Measurements from ENCODE around the gene RBBP8. TPM values are rescaled to one million over a fixed set of nuclear protein-coding genes. Genes with fewer than 3 reads are reported as not detected.

Gene RBBP8
- total RNA-seq, 1 experiment from 2014 or later: 33.3 TPM

DNA sequence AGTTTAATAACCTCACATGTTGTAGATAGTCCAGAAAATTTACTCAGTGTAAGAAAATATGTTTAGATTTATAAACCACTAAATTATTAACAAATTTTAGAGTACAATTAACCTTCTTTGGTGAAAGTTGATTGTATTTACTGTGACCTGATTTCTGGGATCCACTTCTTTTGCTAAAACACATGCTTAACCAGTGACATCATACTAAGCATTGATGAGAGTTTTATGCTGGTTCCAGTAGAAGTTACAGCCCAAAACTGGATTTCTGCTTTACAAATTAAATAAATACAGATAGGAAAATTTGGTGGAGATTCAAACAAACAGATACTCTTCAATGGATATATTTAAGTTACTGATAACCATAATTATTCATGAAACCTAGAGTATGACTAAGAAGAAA lies 40.9 kb downstream of the RBBP8 start:
- Mint-ChIP-seq H3K4me1 (no peaks in the 10 kb centered on the region), H3K36me3 (peaks cover 4% of the 10 kb centered on the region; the same call in 1 of the 2 replicates), H3K27me3 (ENCODE audit: low read depth) (no peaks in the 10 kb centered on the region), H3K9me3 (no peaks in the 10 kb centered on the region), H3K27ac (no peak overlapping the region), H3K4me3 (no peak overlapping the region)
- no peak for DNase-seq (ENCODE audit: low spot score)
- TF ChIP-seq ATF3 (CRISPR knock-in tag; conservative IDR thresholded peaks at IDR 0.05) (no peak), FOXJ3 (CRISPR knock-in tag; IDR thresholded peaks at IDR 0.05; ENCODE audit: borderline replicate concordance) (no peak), FOXP4 (CRISPR knock-in tag; IDR thresholded peaks at IDR 0.05) (no peak), ZNF138 (CRISPR knock-in tag; conservative IDR thresholded peaks at IDR 0.05) (no peak), TEAD1 (CRISPR knock-in tag; IDR thresholded peaks at IDR 0.05) (no peak), ZNF396 (CRISPR knock-in tag; IDR thresholded peaks at IDR 0.05; ENCODE audit: borderline replicate concordance) (no peak), SP1 (CRISPR knock-in tag; conservative IDR thresholded peaks at IDR 0.05) (no peak), HMGA2 (CRISPR knock-in tag; IDR thresholded peaks at IDR 0.05) (no peak), ZNF671 (CRISPR knock-in tag; IDR thresholded peaks at IDR 0.05) (no peak), AFF4 (CRISPR knock-in tag; IDR thresholded peaks at IDR 0.05; ENCODE audit: borderline replicate concordance) (no peak), JAZF1 (CRISPR knock-in tag; IDR thresholded peaks at IDR 0.05) (no peak), ZBTB21 (CRISPR knock-in tag; IDR thresholded peaks at IDR 0.05; ENCODE audit: borderline replicate concordance) (no peak), CREB1 (CRISPR knock-in tag; IDR thresholded peaks at IDR 0.05) (no peak)
- TF ChIP-seq, protein P1, sequence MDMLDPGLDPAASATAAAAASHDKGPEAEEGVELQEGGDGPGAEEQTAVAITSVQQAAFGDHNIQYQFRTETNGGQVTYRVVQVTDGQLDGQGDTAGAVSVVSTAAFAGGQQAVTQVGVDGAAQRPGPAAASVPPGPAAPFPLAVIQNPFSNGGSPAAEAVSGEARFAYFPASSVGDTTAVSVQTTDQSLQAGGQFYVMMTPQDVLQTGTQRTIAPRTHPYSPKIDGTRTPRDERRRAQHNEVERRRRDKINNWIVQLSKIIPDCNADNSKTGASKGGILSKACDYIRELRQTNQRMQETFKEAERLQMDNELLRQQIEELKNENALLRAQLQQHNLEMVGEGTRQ (CRISPR knock-in tag; IDR thresholded peaks at IDR 0.05): no peak
- TF ChIP-seq, protein P2, sequence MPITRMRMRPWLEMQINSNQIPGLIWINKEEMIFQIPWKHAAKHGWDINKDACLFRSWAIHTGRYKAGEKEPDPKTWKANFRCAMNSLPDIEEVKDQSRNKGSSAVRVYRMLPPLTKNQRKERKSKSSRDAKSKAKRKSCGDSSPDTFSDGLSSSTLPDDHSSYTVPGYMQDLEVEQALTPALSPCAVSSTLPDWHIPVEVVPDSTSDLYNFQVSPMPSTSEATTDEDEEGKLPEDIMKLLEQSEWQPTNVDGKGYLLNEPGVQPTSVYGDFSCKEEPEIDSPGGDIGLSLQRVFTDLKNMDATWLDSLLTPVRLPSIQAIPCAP (CRISPR knock-in tag; IDR thresholded peaks at IDR 0.05): no peak
- TF ChIP-seq, protein P3, sequence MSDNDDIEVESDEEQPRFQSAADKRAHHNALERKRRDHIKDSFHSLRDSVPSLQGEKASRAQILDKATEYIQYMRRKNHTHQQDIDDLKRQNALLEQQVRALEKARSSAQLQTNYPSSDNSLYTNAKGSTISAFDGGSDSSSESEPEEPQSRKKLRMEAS (CRISPR knock-in tag; IDR thresholded peaks at IDR 0.05): no peak
- TF ChIP-seq, protein P4, sequence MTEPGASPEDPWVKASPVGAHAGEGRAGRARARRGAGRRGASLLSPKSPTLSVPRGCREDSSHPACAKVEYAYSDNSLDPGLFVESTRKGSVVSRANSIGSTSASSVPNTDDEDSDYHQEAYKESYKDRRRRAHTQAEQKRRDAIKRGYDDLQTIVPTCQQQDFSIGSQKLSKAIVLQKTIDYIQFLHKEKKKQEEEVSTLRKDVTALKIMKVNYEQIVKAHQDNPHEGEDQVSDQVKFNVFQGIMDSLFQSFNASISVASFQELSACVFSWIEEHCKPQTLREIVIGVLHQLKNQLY (CRISPR knock-in tag; IDR thresholded peaks at IDR 0.05): no peak
- no peak for ATAC-seq
- CTCF ChIA-PET: no interaction called here
- POLR2A ChIA-PET: no interaction called here

GRCh38 chr18:22974707-22975106 lies 41.6 kb downstream of the RBBP8 start:
- H3K27ac Mint-ChIP-seq: no peak overlapping the region
- no peak for DNase-seq (ENCODE audit: low spot score)
- POLR2A ChIA-PET: no interaction called here
- H3K36me3 Mint-ChIP-seq: peaks cover 4% of the 10 kb centered on the region; the same call in 1 of the 2 replicates
- ATAC-seq: no peak
- no peak overlapping the region for H3K4me3 Mint-ChIP-seq
- H3K4me1 Mint-ChIP-seq: no peaks in the 10 kb centered on the region
- CTCF ChIA-PET: no interaction called here
- H3K27me3 Mint-ChIP-seq (ENCODE audit: low read depth): no peaks in the 10 kb centered on the region
- no peaks in the 10 kb centered on the region for H3K9me3 Mint-ChIP-seq
- no peak for TF ChIP-seq ZNF532 (CRISPR knock-in tag; IDR thresholded peaks at IDR 0.05; ENCODE audit: borderline replicate concordance)
- no peak for TF ChIP-seq FOXJ3 (CRISPR knock-in tag; IDR thresholded peaks at IDR 0.05; ENCODE audit: borderline replicate concordance)
- no peak for TF ChIP-seq ATF3 (CRISPR knock-in tag; conservative IDR thresholded peaks at IDR 0.05)
- no peak for TF ChIP-seq TP53 (CRISPR knock-in tag; IDR thresholded peaks at IDR 0.05)
- no peak for TF ChIP-seq NFATC4 (CRISPR knock-in tag; IDR thresholded peaks at IDR 0.05)
- TF ChIP-seq EMX1 (CRISPR knock-in tag; IDR thresholded peaks at IDR 0.05): no peak
